Left lung (tissue), 10 donors: ENCODE data around the gene FBXO41. TPM values are rescaled to one million over a fixed set of nuclear protein-coding genes. Genes with fewer than 3 reads are reported as not detected.

Experiments
- ATAC-seq: fragments of 200-7000 bp; cut with Tn5 transposase; one replicate; pipeline ENCODE4 v1.9.1; 2020; ENCODE audit warnings: moderate library complexity
- DNase-seq, 4 donors: peaks; one replicate each; pipeline ENCODE4 v3.0.0-alpha.2; 2013 to 2020
- H3K27ac ChIP-seq, 2 donors: fragments of 200-600 bp; sonication (generic) in 1 of 2; one replicate each; pipeline versions ENCODE4 v1.5.0 to v1.8.0; 2020 to 2021
- H3K27me3 ChIP-seq, 2 donors: fragments of 200-600 bp; sonication (generic) in 1 of 2; one replicate each; pipeline versions ENCODE4 v1.5.0 to v1.8.0; 2020 to 2021
- H3K36me3 ChIP-seq, 2 donors: fragments of 200-600 bp; sonication (generic) in 1 of 2; one replicate each; pipeline versions ENCODE4 v1.5.0 to v1.8.0; 2020 to 2021
- H3K4me1 ChIP-seq, 2 donors: fragments of 200-600 bp; one replicate each; pipeline ENCODE4 v1.8.0; 2021
- H3K4me3 ChIP-seq, 2 donors: fragments of 200-600 bp; sonication (generic) in 1 of 2; one replicate each; pipeline versions ENCODE4 v1.5.0 to v1.8.0; 2020 to 2021; ENCODE audit warnings: mild to moderate bottlenecking in 1 of 2
- H3K9me3 ChIP-seq, 2 donors: fragments of 200-600 bp; sonication (generic) in 1 of 2; one replicate each; pipeline versions ENCODE4 v1.5.0 to v1.8.0; 2020 to 2021
- CTCF ChIP-seq, 2 donors: fragments of 200-600 bp; sonication (generic) in 1 of 2; IDR thresholded peaks; one replicate each; pipeline versions ENCODE4 v1.5.0 to v1.8.0; 2021; ENCODE audit warnings: antibody characterized with exemption in 2 of 2
- intact Hi-C, 2 donors: fragments of 100-400 bp; cut with DNase I; formaldehyde crosslinking; loops; one replicate each; pipeline versions ENCODE4 v1.11.2 to v1.14.2; 2022
- polyA plus RNA-seq, 6 donors: library from polyadenylated mRNA; unstranded; fragments of 120-200 nt; gene quantifications; one replicate each; pipeline ENCODE4 v1.2.1, GENCODE V29; 2013; ENCODE audit not compliant: insufficient read length in 6 of 6
- total RNA-seq, 2 donors: library from RNA; stranded (reverse); fragmentation: NEBNext Ultra II Directional; extraction: Animal tissue kit (Norgen Biotek cat#: 25700); gene quantifications; one replicate each; pipeline ENCODE4 v1.2.1, GENCODE V29; 2021
- donor health status: DM: no; HTN: yes; CAD: no.
- donor health status: DM: no; HTN: no; CAD: no.

Gene FBXO41
- total and polyA plus RNA-seq, 8 donors: 1.4 to 3.5 (median 1.9) TPM

GRCh38 chr2:73266061-73266901 lies 18.0 kb downstream of the FBXO41 start:
- intact Hi-C loops: no loop called here
- ATAC-seq (no peak), DNase-seq (peak in 1 of 4 donors; percentile 68)
- no peak overlapping the region for H3K27ac ChIP-seq
- H3K4me3 ChIP-seq: no peak overlapping the region
- TF ChIP-seq CTCF (IDR thresholded peaks at IDR 0.05): no peak
- H3K36me3 ChIP-seq: no peaks in the 10 kb centered on the region
- H3K27me3 ChIP-seq: peaks cover 20 to 60% of the 10 kb centered on the region in 2 donors
- no peaks in the 10 kb centered on the region for H3K9me3 ChIP-seq
- peaks cover 0 to 5% of the 10 kb centered on the region in 2 donors for H3K4me1 ChIP-seq

- no peak overlapping the region for H3K27ac ChIP-seq
- no peak overlapping the region for H3K4me3 ChIP-seq
- H3K4me1 ChIP-seq: peaks cover 0 to 5% of the 10 kb centered on the region in 2 donors
- ATAC-seq (no peak), DNase-seq (peak in 1 of 4 donors; percentile 71)
- no peaks in the 10 kb centered on the region for H3K9me3 ChIP-seq
- TF ChIP-seq CTCF (IDR thresholded peaks at IDR 0.05): no peak
- peaks cover 20 to 52% of the 10 kb centered on the region in 2 donors for H3K27me3 ChIP-seq
- intact Hi-C loops: no loop called here
- no peaks in the 10 kb centered on the region for H3K36me3 ChIP-seq
These were observed 18.8 kb downstream of the FBXO41 start for GRCh38 chr2:73265298-73266060.

GRCh38 chr2:73264783-73265182 lies 19.5 kb downstream of the FBXO41 start:
- intact Hi-C loops: no loop called here

GRCh38 chr2:73264332-73264606 lies 20.0 kb downstream of the FBXO41 start:
- ATAC-seq: no peak
- no peak for TF ChIP-seq CTCF (IDR thresholded peaks at IDR 0.05)

More at GRCh38 chr2:73264783-73265182, 19.5 kb downstream of the FBXO41 start:
- H3K36me3 ChIP-seq: no peaks in the 10 kb centered on the region
- H3K9me3 ChIP-seq: no peaks in the 10 kb centered on the region
- TF ChIP-seq CTCF (IDR thresholded peaks at IDR 0.05): no peak
- H3K27me3 ChIP-seq: peaks cover 13 to 45% of the 10 kb centered on the region in 2 donors
- peaks cover 0 to 5% of the 10 kb centered on the region in 2 donors for H3K4me1 ChIP-seq
- no peak overlapping the region for H3K4me3 ChIP-seq
- DNase-seq: no peak
- ATAC-seq: no peak
- no peak overlapping the region for H3K27ac ChIP-seq

More at GRCh38 chr2:73264332-73264606, 20.0 kb downstream of the FBXO41 start:
- peaks cover 0 to 5% of the 10 kb centered on the region in 2 donors for H3K4me1 ChIP-seq
- peaks cover 10 to 40% of the 10 kb centered on the region in 2 donors for H3K27me3 ChIP-seq
- intact Hi-C loops: no loop called here
- no peaks in the 10 kb centered on the region for H3K36me3 ChIP-seq
- no peak overlapping the region for H3K27ac ChIP-seq
- no peak overlapping the region for H3K4me3 ChIP-seq
- DNase-seq: peak in 1 of 4 donors; percentile 63
- no peaks in the 10 kb centered on the region for H3K9me3 ChIP-seq
